NK-92 (cell line): ENCODE measurements around the gene HBG2.
"Not testable (repeated sequence)": the region's sequence is repeated elsewhere in the genome, so short reads cannot be mapped to it uniquely, and the experiment has no call there.

Experiments
- DNase-seq: peaks from one replicate; lab custom pipeline; 2025; ENCODE audit not compliant: unreplicated experiment; lab: John Stamatoyannopoulos, UW

The HBG2 gene

GRCh38 chr11:5282628-5283027, 28.0 kb upstream of the HBG2 start:
- no peak for DNase-seq

- no peak for DNase-seq
Measured at GRCh38 chr11:5281596-5281995, 27.0 kb upstream of the HBG2 start.

- DNase-seq = no peak
Measured at GRCh38 chr11:5280582-5281102, 26.1 kb upstream of the HBG2 start.

- no peak for DNase-seq
Measured at GRCh38 chr11:5279471-5280090, 25.0 kb upstream of the HBG2 start.

GRCh38 chr11:5277807-5278382, 23.3 kb upstream of the HBG2 start:
- no peak for DNase-seq

GRCh38 chr11:5276697-5277096, 22.1 kb upstream of the HBG2 start:
- DNase-seq = no peak

GRCh38 chr11:5275369-5276110, 21.0 kb upstream of the HBG2 start:
- no peak for DNase-seq

GRCh38 chr11:5274395-5274794, 19.8 kb upstream of the HBG2 start:
- DNase-seq = no peak

- no peak for DNase-seq
Measured at GRCh38 chr11:5272395-5273017, 17.9 kb upstream of the HBG2 start.

- DNase-seq = no peak
Measured at GRCh38 chr11:5269715-5270147, 15.2 kb upstream of the HBG2 start, which contains the start of gene HBE1. Gene HBE1 (minus strand): TSS chr11:5269945. CDS start chr11:5269890, 55 bp downstream.

GRCh38 chr11:5267033-5267563, 12.5 kb upstream of the HBG2 start:
- no peak for DNase-seq

- DNase-seq = no peak
Measured at GRCh38 chr11:5266609-5267008, 12.0 kb upstream of the HBG2 start.

GRCh38 chr11:5265832-5266231, 11.3 kb upstream of the HBG2 start:
- DNase-seq = no peak

GRCh38 chr11:5258543-5259262, 4.1 kb upstream of the HBG2 start:
- no peak for DNase-seq

- no peak for DNase-seq
Measured at GRCh38 chr11:5257296-5257695, 2.7 kb upstream of the HBG2 start.

GRCh38 chr11:5254023-5254422, 558 bp downstream of the HBG2 start:
- DNase-seq = not testable (repeated sequence)

- DNase-seq = not testable (repeated sequence)
Measured at GRCh38 chr11:5253440-5253839, 1.1 kb downstream of the HBG2 start.

GRCh38 chr11:5252919-5253265, 1.7 kb downstream of the HBG2 start:
- no peak for DNase-seq

GRCh38 chr11:5252192-5252918, 2.2 kb downstream of the HBG2 start:
- DNase-seq = no peak

- DNase-seq = no peak
Measured at GRCh38 chr11:5251746-5252145, 2.8 kb downstream of the HBG2 start.
